H1 (cell line): ENCODE results near the gene NDRG2. TPM values are rescaled to one million over a fixed set of nuclear protein-coding genes. Genes with fewer than 3 reads are reported as not detected.

Experiments
- CTCF ChIA-PET: fragments of 300-600 bp; sonication (Branson Sonifier 250); formaldehyde crosslinking; loops from one replicate; lab custom pipeline; 2021; ENCODE audit not compliant: partially characterized antibody; lab: Charles Lee
- POLR2A ChIA-PET: fragments of 300-600 bp; sonication (Branson Sonifier 250); formaldehyde crosslinking; loops from one replicate; lab custom pipeline; 2021; ENCODE audit warnings: inconsistent platforms; ENCODE audit not compliant: partially characterized antibody; lab: Charles Lee
- DNase-seq, 2 experiments: peaks; one replicate each; pipeline versions ENCODE4 v3.0.0 to v3.0.0-alpha.2; 2010 to 2022; ENCODE audit warnings: low spot score in 2 of 2, low read depth in 1 of 2, mixed read lengths in 1 of 2
- FAIRE-seq: peaks from 2 replicates; lab custom pipeline; 2011; peaks lifted over from hg19 to GRCh38; lab: Jason Lieb, UNC
- H2AFZ ChIP-seq: 2 replicates; pipeline ENCODE4 v1.8.1; 2012; ENCODE audit warnings: low read length, inconsistent platforms
- H2AK5ac ChIP-seq: 2 replicates; pipeline ENCODE4 v1.6.1; 2013; ENCODE audit warnings: low read depth, low read length
- H2BK120ac ChIP-seq: replicated peaks from 2 replicates; pipeline ENCODE3; 2013; ENCODE audit warnings: low read depth, low read length, inconsistent platforms
- H2BK12ac ChIP-seq: 2 replicates; pipeline ENCODE4 v1.6.1; 2013; ENCODE audit warnings: low read depth, low read length
- H2BK15ac ChIP-seq: 2 replicates; pipeline ENCODE4 v1.6.1; 2013; ENCODE audit warnings: low read length
- H2BK20ac ChIP-seq: 2 replicates; pipeline ENCODE4 v1.6.1; 2013; ENCODE audit warnings: low read length
- H2BK5ac ChIP-seq: 2 replicates; pipeline ENCODE4 v1.6.1; 2013; ENCODE audit warnings: low read depth, low read length
- H3K14ac ChIP-seq: 2 replicates; pipeline ENCODE4 v1.6.1; 2013; ENCODE audit warnings: inconsistent platforms; ENCODE audit not compliant: insufficient read length
- H3K18ac ChIP-seq: 2 replicates; pipeline ENCODE4 v1.6.1; 2013; ENCODE audit warnings: low read length; ENCODE audit errors: extremely low read depth
- H3K23ac ChIP-seq: 2 replicates; pipeline ENCODE4 v1.6.1; 2013; ENCODE audit warnings: inconsistent platforms; ENCODE audit not compliant: insufficient read length
- H3K23me2 ChIP-seq: 2 replicates; pipeline ENCODE4 v1.6.1; 2013; ENCODE audit warnings: low read depth, low read length
- H3K27ac ChIP-seq: 2 replicates; pipeline ENCODE4 v1.6.1; 2011; ENCODE audit warnings: low read depth, low read length, inconsistent platforms
- H3K27me3 ChIP-seq, 4 experiments: replicated peaks in 1 of 4; 1 replicate in 1 of 4; 2 replicates in 3 of 4; pipeline versions ENCODE4 v1.6.1 to v1.8.1; 2011 to 2013; ENCODE audit warnings: low read length in 3 of 4, mild to moderate bottlenecking in 3 of 4, inconsistent platforms in 2 of 4, mixed read lengths in 2 of 4, moderate library complexity in 1 of 4; ENCODE audit not compliant: control insufficient read depth in 3 of 4, insufficient read depth in 3 of 4; ENCODE audit errors: extremely low read depth in 1 of 4
- H3K36me3 ChIP-seq, 4 experiments: 2 replicates each; pipeline versions ENCODE4 v1.6.1 to v1.8.1; 2011 to 2013; ENCODE audit warnings: mild to moderate bottlenecking in 4 of 4, low read length in 3 of 4, moderate library complexity in 2 of 4, control low read depth in 1 of 4, inconsistent platforms in 1 of 4; ENCODE audit not compliant: insufficient read depth in 4 of 4, control insufficient read depth in 2 of 4
- H3K4ac ChIP-seq: replicated peaks from 2 replicates; pipeline ENCODE3; 2013; ENCODE audit warnings: low read length, low read depth, mixed read lengths, inconsistent platforms; ENCODE audit not compliant: insufficient read length
- H3K4me1 ChIP-seq, 4 experiments: replicated peaks in 1 of 4; 1 replicate in 1 of 4; 2 replicates in 3 of 4; pipeline versions ENCODE4 v1.6.1 to v1.8.1; 2011 to 2013; ENCODE audit warnings: low read length in 3 of 4, inconsistent platforms in 2 of 4, mixed read lengths in 1 of 4; ENCODE audit not compliant: insufficient read depth in 4 of 4, control insufficient read depth in 3 of 4
- H3K4me2 ChIP-seq, 2 experiments: 2 replicates each; pipeline versions ENCODE4 v1.6.1 to v1.8.1; 2011 to 2013; ENCODE audit warnings: low read depth in 2 of 2, low read length in 2 of 2, control low read depth in 1 of 2, inconsistent platforms in 1 of 2, mild to moderate bottlenecking in 1 of 2; ENCODE audit not compliant: insufficient read depth in 1 of 2
- H3K4me3 ChIP-seq, 4 experiments: fragments of 200-600, 300-600 bp in 1 of 4; sonication (generic), shearing (Covaris generic), sonication (Bioruptor Twin) in 1 of 4; 2 replicates each; pipeline versions ENCODE4 v1.5.1 to v1.8.1; 2011 to 2016; ENCODE audit warnings: low read length in 4 of 4, low read depth in 3 of 4, control low read depth in 2 of 4, inconsistent platforms in 2 of 4, mild to moderate bottlenecking in 2 of 4, mixed read lengths in 1 of 4, moderate library complexity in 1 of 4; ENCODE audit not compliant: insufficient read depth in 2 of 4; ENCODE audit errors: extremely low read depth in 1 of 4
- H3K56ac ChIP-seq: replicated peaks from 2 replicates; pipeline ENCODE3; 2013; ENCODE audit warnings: low read depth, mild to moderate bottlenecking, mixed read lengths, low read length, inconsistent platforms; ENCODE audit not compliant: insufficient read length
- H3K79me1 ChIP-seq: 2 replicates; pipeline ENCODE4 v1.6.1; 2013; ENCODE audit warnings: low read depth, low read length, control low read depth
- H3K79me2 ChIP-seq, 2 experiments: 2 replicates each; pipeline versions ENCODE4 v1.6.1 to v1.8.1; 2012 to 2013; ENCODE audit warnings: low read length in 2 of 2, mild to moderate bottlenecking in 2 of 2, inconsistent platforms in 1 of 2; ENCODE audit not compliant: insufficient read depth in 2 of 2, control insufficient read depth in 1 of 2
- H3K9ac ChIP-seq, 4 experiments: replicated peaks in 1 of 4; 1 replicate in 1 of 4; 2 replicates in 3 of 4; pipeline versions ENCODE4 v1.6.1 to v1.8.1; 2011 to 2013; ENCODE audit warnings: low read depth in 3 of 4, low read length in 3 of 4, control low read depth in 2 of 4, mild to moderate bottlenecking in 2 of 4, moderate library complexity in 2 of 4, inconsistent platforms in 1 of 4; ENCODE audit errors: extremely low read depth in 1 of 4
- H3K9me3 ChIP-seq, 2 experiments: 2 replicates each; pipeline versions ENCODE4 v1.6.1 to v1.8.1; 2012 to 2013; ENCODE audit warnings: mild to moderate bottlenecking in 2 of 2, moderate library complexity in 2 of 2, control low read depth in 1 of 2, inconsistent platforms in 1 of 2, low read depth in 1 of 2, low read length in 1 of 2, mixed read lengths in 1 of 2; ENCODE audit not compliant: insufficient read depth in 2 of 2
- H4K20me1 ChIP-seq, 2 experiments: replicated peaks in 1 of 2; 2 replicates each; pipeline versions ENCODE3 to v1.8.1; 2011 to 2013; ENCODE audit warnings: inconsistent platforms in 2 of 2, low read length in 2 of 2, mild to moderate bottlenecking in 1 of 2; ENCODE audit not compliant: insufficient read depth in 2 of 2, control insufficient read depth in 1 of 2
- H4K5ac ChIP-seq: 2 replicates; pipeline ENCODE4 v1.6.1; 2013; ENCODE audit warnings: low read length, low read depth, mixed read lengths, inconsistent platforms; ENCODE audit not compliant: insufficient read length
- H4K8ac ChIP-seq: 2 replicates; pipeline ENCODE4 v1.8.0; 2013; ENCODE audit warnings: mild to moderate bottlenecking, moderate library complexity, low read length, inconsistent platforms; ENCODE audit not compliant: insufficient read depth; ENCODE audit errors: extremely low read depth
- H4K91ac ChIP-seq: replicated peaks from 2 replicates; pipeline ENCODE3; 2013; ENCODE audit warnings: low read length, mixed read lengths, inconsistent platforms; ENCODE audit not compliant: insufficient read length
- ATF3 ChIP-seq: IDR thresholded peaks from 2 replicates; pipeline ENCODE4 v1.6.1; 2011; ENCODE audit warnings: low read depth, mild to moderate bottlenecking, low read length; ENCODE audit not compliant: insufficient read depth
- CEBPB ChIP-seq: IDR thresholded peaks from 2 replicates; pipeline ENCODE4 v1.6.1; 2012; ENCODE audit warnings: low read depth, low read length
- CHD1 ChIP-seq: IDR thresholded peaks from 2 replicates; pipeline ENCODE4 v1.6.1; 2012; ENCODE audit warnings: low read depth, low read length, improper control_type of control experiment
- EZH2 ChIP-seq: fragments of 200-600 bp; sonication (generic); IDR thresholded peaks from 2 replicates; pipeline ENCODE4 v1.7.1; 2012; ENCODE audit warnings: low read depth, mild to moderate bottlenecking, moderate library complexity, low read length, inconsistent platforms; ENCODE audit not compliant: severe bottlenecking
- GABPA ChIP-seq: IDR thresholded peaks from 2 replicates; pipeline ENCODE4 v1.6.1; 2011; ENCODE audit warnings: mild to moderate bottlenecking, low read length, moderate library complexity, borderline replicate concordance; ENCODE audit not compliant: insufficient read depth
- JUND ChIP-seq: IDR thresholded peaks from 2 replicates; pipeline ENCODE4 v1.6.1; 2011; ENCODE audit warnings: mild to moderate bottlenecking, improper control_type of control experiment, low read length
- POLR2A ChIP-seq, 2 experiments: IDR thresholded peaks; 1 replicate in 1 of 2; 2 replicates in 1 of 2; pipeline ENCODE4 v1.6.1; 2011; ENCODE audit warnings: low read depth in 2 of 2, low read length in 2 of 2, mild to moderate bottlenecking in 2 of 2; ENCODE audit errors: control extremely low read depth in 1 of 2
- RAD21 ChIP-seq, 2 experiments: IDR thresholded peaks in 1 of 2; conservative IDR thresholded peaks in 1 of 2; 2 replicates each; pipeline ENCODE4 v1.6.1; 2011; ENCODE audit warnings: low read depth in 2 of 2, low read length in 2 of 2, improper control_type of control experiment in 1 of 2, inconsistent platforms in 1 of 2, mild to moderate bottlenecking in 1 of 2, moderate library complexity in 1 of 2
- RNF2 ChIP-seq: fragments of 200-900, 300-1000 bp; sonication (generic); IDR thresholded peaks from 2 replicates; pipeline ENCODE4 v1.7.1; 2016; ENCODE audit warnings: borderline replicate concordance, low read depth, mild to moderate bottlenecking, antibody characterized with exemption, low read length; ENCODE audit not compliant: poor library complexity, severe bottlenecking; ENCODE audit errors: missing control alignments
- TCF12 ChIP-seq: IDR thresholded peaks from 2 replicates; pipeline ENCODE4 v1.6.1; 2011; ENCODE audit warnings: low read depth, mild to moderate bottlenecking, low read length
- TEAD4 ChIP-seq: IDR thresholded peaks from 2 replicates; pipeline ENCODE4 v1.6.1; 2012; ENCODE audit warnings: low read depth, low read length, inconsistent platforms, mixed read lengths
- YY1 ChIP-seq: IDR thresholded peaks from 2 replicates; pipeline ENCODE4 v1.6.1; 2011; ENCODE audit warnings: low read depth, mild to moderate bottlenecking, low read length
- WGBS, 2 experiments: shearing (Covaris generic) in 1 of 2; methylation state at CpG; one replicate each; pipeline versions ENCODE4 v1.1.6 to v1.1.7; 2013 to 2015; ENCODE audit warnings: low lambda C conversion rate in 2 of 2, mixed read lengths in 2 of 2, inconsistent platforms in 1 of 2, low coverage in 1 of 2, missing lambda C conversion rate in 1 of 2; ENCODE audit not compliant: insufficient replicate concordance in 2 of 2, insufficient coverage in 1 of 2, insufficient read length in 1 of 2; ENCODE audit errors: extremely low coverage in 1 of 2, missing lambda C conversion rate in 1 of 2; 5-methylcytosine and 5-hydroxymethylcytosine counted together
- polyA plus RNA-seq, 7 experiments: library from polyadenylated mRNA; depleted of rRNA in 3 of 7; stranded (reverse) in 5 of 7; unstranded in 2 of 7; fragments of >200 nt in 5 of 7; fragments of 200-250 nt in 2 of 7; gene quantifications; 1 replicate in 5 of 7; 2 replicates in 1 of 7; 4 replicates in 1 of 7; pipeline versions ENCODE4 v1.2.1 to v1.2.3, GENCODE V29; 2011 to 2013; ENCODE audit warnings: missing spikeins in 2 of 7, mixed read lengths in 2 of 7
- total RNA-seq: library from RNA; stranded (reverse); fragmentation: NEBNext Ultra II Directional; extraction: Animal tissue kit (Norgen Biotek cat#: 25700); gene quantifications from 2 replicates; pipeline ENCODE4 v1.2.1, GENCODE V29; 2021

The NDRG2 gene
- total and polyA plus RNA-seq, 2 of the 8 experiments (the other 6 are each of a cell fraction or from before 2014, with no cell fraction given), result 29.9 to 48.6 TPM

GRCh38 chr14:20969336-20969735, 55.5 kb downstream of the NDRG2 start:
- no peak overlapping the region for H2AK5ac ChIP-seq
- no peak overlapping the region for H3K4ac ChIP-seq
- H3K4me2 ChIP-seq, result no peak overlapping the region
- no peak overlapping the region for H2BK5ac ChIP-seq
- no peak overlapping the region for H4K8ac ChIP-seq
- no peak overlapping the region for H3K9ac ChIP-seq
- no peak overlapping the region for H3K56ac ChIP-seq
- H3K14ac ChIP-seq, result no peak overlapping the region
- no peak overlapping the region for H3K18ac ChIP-seq
- H3K79me2 ChIP-seq, result no peaks in the 10 kb centered on the region
- H4K5ac ChIP-seq, result no peak overlapping the region
- peaks cover 0 to 2% (median under 1%) of the 10 kb centered on the region in 4 experiments; a peak in 2 of 7 replicates for H3K4me1 ChIP-seq
- no peaks in the 10 kb centered on the region for H3K79me1 ChIP-seq
- no peak overlapping the region for H4K91ac ChIP-seq
- DNase-seq (no peak), FAIRE-seq (no peak)
- peaks cover 4% of the 10 kb centered on the region; the same call in 1 of the 2 replicates for H3K23me2 ChIP-seq
- H3K36me3 ChIP-seq, result no peaks in the 10 kb centered on the region
- no peak overlapping the region for H2BK20ac ChIP-seq
- no peak overlapping the region for H2BK12ac ChIP-seq
- H2BK15ac ChIP-seq, result no peak overlapping the region; the same call in 1 of the 2 replicates
- H2BK120ac ChIP-seq, result no peak overlapping the region
- ChIA-PET CTCF (interaction anchor here (0.9 to 4.0 kb wide), 9 partner anchors 8 to 272 kb away, joined by 3 to 42 read pairs (median 4); partner anchors contain the start of gene ARHGEF40), POLR2A (no interaction called here)
- H3K23ac ChIP-seq, result no peak overlapping the region
- WGBS, 2 experiments, result 86% methylated on average over 3 of the region's 3 CpGs; no CpG with 5 or more reads in 1 of the 2 experiments
- no peaks in the 10 kb centered on the region for H4K20me1 ChIP-seq
- no peaks in the 10 kb centered on the region for H3K9me3 ChIP-seq
- H3K4me3 ChIP-seq, result no peak overlapping the region
- peaks cover 0 to 3% (median 1%) of the 10 kb centered on the region in 4 experiments; a peak in 2 of 7 replicates for H3K27me3 ChIP-seq
- no peak overlapping the region for H2AFZ ChIP-seq
- no peak overlapping the region for H3K27ac ChIP-seq
- TF ChIP-seq YY1 (no peak), TEAD4 (no peak), EZH2 (no peak), ATF3 (no peak), POLR2A (IDR thresholded peaks at IDR 0.05; ENCODE audit: control extremely low read depth in 1 of 2, low read depth in 2 of 2, low read length in 2 of 2) (no peak), CEBPB (no peak), TCF12 (no peak), RNF2 (no peak), CHD1 (no peak), JUND (no peak), RAD21 (IDR thresholded peaks at IDR 0.05 in 1 of 2, conservative IDR thresholded peaks at IDR 0.05 in 1 of 2; ENCODE audit: low read depth in 2 of 2, low read length in 2 of 2) (no peak), GABPA (no peak)
